Epidermal melanocyte (primary cell): ENCODE results near the gene ACACA.

Source experiments
- DNase-seq: peaks from one replicate; pipeline ENCODE4 v3.0.0; 2011; ENCODE audit warnings: low spot score; ENCODE audit not compliant: insufficient read length

Gene ACACA

GRCh38 chr17:37039269-37039668 is 367.4 kb downstream of the ACACA start:
- no peak for DNase-seq

- no peak for DNase-seq
Observed at GRCh38 chr17:37037590-37038155, 369.0 kb downstream of the ACACA start.
